Tibial artery (tissue), 4 donors: ENCODE results near the gene HSD3B2.
"Not testable (repeated sequence)": the region's sequence is repeated elsewhere in the genome, so short reads cannot be mapped to it uniquely, and the experiment has no call there.

Source experiments
- DNase-seq, 2 donors: peaks; one replicate each; pipeline ENCODE4 v3.0.0-alpha.2; 2019
- H3K27ac ChIP-seq, 2 donors: fragments of 200-600 bp; sonication (generic) in 1 of 2; 1 replicate in 1 of 2; 2 replicates in 1 of 2; pipeline ENCODE4 v1.5.1; 2018 to 2019; ENCODE audit warnings: mild to moderate bottlenecking in 1 of 2
- H3K27me3 ChIP-seq, 2 donors: fragments of 200-600 bp; sonication (generic) in 1 of 2; one replicate each; pipeline versions ENCODE4 v1.5.1 to v1.6.0; 2016 to 2019
- H3K36me3 ChIP-seq, 3 donors: fragments of 200-600 bp; sonication (generic) in 2 of 3; one replicate each; pipeline ENCODE4 v1.5.1; 2016 to 2019; ENCODE audit warnings: mild to moderate bottlenecking in 2 of 3
- H3K4me1 ChIP-seq, 4 donors: fragments of 200-600 bp; sonication (generic) in 2 of 4; 1 replicate in 3 of 4; 2 replicates in 1 of 4; pipeline ENCODE4 v1.5.1; 2016 to 2019
- H3K4me3 ChIP-seq, 2 donors: fragments of 200-600 bp; sonication (generic) in 1 of 2; 1 replicate in 1 of 2; 2 replicates in 1 of 2; pipeline ENCODE4 v1.5.1; 2018 to 2019; ENCODE audit warnings: mild to moderate bottlenecking in 2 of 2
- H3K9me3 ChIP-seq, 3 donors: fragments of 200-600 bp; sonication (generic) in 1 of 3; one replicate each; pipeline ENCODE4 v1.5.1; 2016 to 2019
- CTCF ChIP-seq, 2 experiments: fragments of 200-600 bp in 1 of 2; fragments of 450-650 bp in 1 of 2; IDR thresholded peaks; one replicate each; pipeline ENCODE4 v1.5.1; 2017 to 2019; ENCODE audit warnings: antibody characterized with exemption in 2 of 2, mild to moderate bottlenecking in 1 of 2, moderate library complexity in 1 of 2
- intact Hi-C: fragments of 100-400 bp; cut with DNase I; formaldehyde crosslinking; loops from one replicate; pipeline ENCODE4 v1.15.0; 2023; ENCODE audit warnings: low total_unique reads

Gene HSD3B2

GRCh38 chr1:119376594-119376993 lies 38.4 kb upstream of the HSD3B2 start:
- no peak for DNase-seq
- intact Hi-C loops: no loop called here
- H3K4me3 ChIP-seq: no peak overlapping the region

GRCh38 chr1:119377594-119377993 lies 37.4 kb upstream of the HSD3B2 start:
- H3K4me3 ChIP-seq, H3K27me3 ChIP-seq, H3K36me3 ChIP-seq, H3K9me3 ChIP-seq, DNase-seq, H3K27ac ChIP-seq, intact Hi-C loops, H3K4me1 ChIP-seq: not testable (repeated sequence)

More at GRCh38 chr1:119376594-119376993, 38.4 kb upstream of the HSD3B2 start:
- no peak for TF ChIP-seq CTCF (IDR thresholded peaks at IDR 0.05)
- no peaks in the 10 kb centered on the region for H3K36me3 ChIP-seq
- no peaks in the 10 kb centered on the region for H3K27me3 ChIP-seq
- H3K4me1 ChIP-seq: no peaks in the 10 kb centered on the region
- no peak overlapping the region for H3K27ac ChIP-seq
- H3K9me3 ChIP-seq: no peaks in the 10 kb centered on the region

DNA sequence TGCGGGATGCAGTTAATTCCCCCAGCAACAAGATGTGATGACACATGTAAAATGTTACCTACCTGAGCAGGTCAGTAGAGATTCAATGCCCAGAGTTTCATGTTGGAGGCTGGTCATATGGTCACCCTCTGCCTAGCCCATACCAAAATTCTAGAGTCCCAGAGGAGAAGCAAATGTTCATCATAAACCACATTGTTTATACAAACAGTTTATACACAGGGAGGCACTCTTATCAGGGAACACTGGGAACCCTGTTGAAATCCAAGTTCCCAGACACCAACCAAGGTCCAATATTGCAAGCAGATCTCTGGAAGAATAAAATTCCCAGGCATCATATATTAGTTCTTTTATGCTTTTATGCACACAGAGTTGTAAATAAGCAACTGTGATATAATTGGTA lies 35.8 kb upstream of the HSD3B2 start:
- H3K27ac ChIP-seq: no peak overlapping the region
- H3K9me3 ChIP-seq: no peaks in the 10 kb centered on the region
- no peaks in the 10 kb centered on the region for H3K4me1 ChIP-seq
- intact Hi-C loops: no loop called here
- no peaks in the 10 kb centered on the region for H3K36me3 ChIP-seq
- no peaks in the 10 kb centered on the region for H3K27me3 ChIP-seq
- H3K4me3 ChIP-seq: no peak overlapping the region
- DNase-seq: no peak
- TF ChIP-seq CTCF (IDR thresholded peaks at IDR 0.05): no peak

GRCh38 chr1:119380304-119380703 lies 34.6 kb upstream of the HSD3B2 start:
- H3K4me1 ChIP-seq: no peaks in the 10 kb centered on the region

DNA sequence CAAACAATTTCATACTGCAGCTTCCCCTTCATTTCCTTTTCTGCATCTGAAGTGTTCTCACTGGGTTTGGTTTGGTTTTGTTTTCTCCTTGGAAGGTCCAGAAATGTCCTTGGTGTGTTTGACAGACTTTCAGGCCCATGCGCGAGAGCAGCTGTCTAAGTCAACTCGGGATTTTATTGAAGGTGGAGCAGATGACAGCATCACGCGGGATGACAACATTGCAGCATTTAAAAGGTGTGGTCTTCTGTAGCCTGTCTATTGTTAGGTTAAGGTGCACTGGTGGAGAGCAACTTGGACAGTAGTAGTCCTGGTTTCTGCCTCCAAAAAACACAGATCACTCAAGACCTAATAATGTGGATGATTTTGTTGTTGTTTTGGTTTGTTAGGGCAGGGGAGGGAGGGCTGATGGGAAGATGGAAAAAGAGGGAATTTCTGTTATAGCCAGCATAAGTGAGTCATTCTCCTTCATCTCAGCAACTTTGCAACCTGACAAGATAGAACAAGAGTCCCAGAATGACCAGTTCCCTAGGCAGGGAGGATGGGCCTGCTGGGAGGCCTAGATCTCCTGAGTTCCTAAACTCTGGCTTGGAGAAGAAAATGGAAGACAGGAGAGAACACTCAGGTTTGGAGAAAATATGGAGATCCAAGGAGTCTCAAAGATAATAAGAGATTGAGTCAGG lies 33.8 kb upstream of the HSD3B2 start:
- intact Hi-C loops: no loop called here
- no peak overlapping the region for H3K4me3 ChIP-seq
- no peaks in the 10 kb centered on the region for H3K4me1 ChIP-seq
- DNase-seq: no peak
- no peaks in the 10 kb centered on the region for H3K9me3 ChIP-seq
- H3K27ac ChIP-seq: no peak overlapping the region
- TF ChIP-seq CTCF (IDR thresholded peaks at IDR 0.05): no peak
- H3K27me3 ChIP-seq: no peaks in the 10 kb centered on the region
- H3K36me3 ChIP-seq: no peaks in the 10 kb centered on the region

More at GRCh38 chr1:119380304-119380703, 34.6 kb upstream of the HSD3B2 start:
- no peak overlapping the region for H3K4me3 ChIP-seq
- no peaks in the 10 kb centered on the region for H3K36me3 ChIP-seq
- H3K9me3 ChIP-seq: no peaks in the 10 kb centered on the region
- H3K27ac ChIP-seq: no peak overlapping the region
- no peak for DNase-seq
- intact Hi-C loops: no loop called here
- TF ChIP-seq CTCF (IDR thresholded peaks at IDR 0.05): no peak
- H3K27me3 ChIP-seq: no peaks in the 10 kb centered on the region

GRCh38 chr1:119384591-119384990 lies 30.4 kb upstream of the HSD3B2 start:
- Histone ChIP-seq H3K27ac (no peak overlapping the region), H3K4me3 (no peak overlapping the region)

More at GRCh38 chr1:119384591-119384990, 30.4 kb upstream of the HSD3B2 start:
- intact Hi-C loops: no loop called here
- Histone ChIP-seq H3K9me3 (no peaks in the 10 kb centered on the region), H3K36me3 (no peaks in the 10 kb centered on the region), H3K4me1 (no peaks in the 10 kb centered on the region), H3K27me3 (no peaks in the 10 kb centered on the region)
- no peak for DNase-seq
- no peak for TF ChIP-seq CTCF (IDR thresholded peaks at IDR 0.05)
